Activated effector memory CD4-positive, alpha-beta T cell treated with Interleukin-2 at 50 U/mL for 16 hours (primary cell): Measurements from ENCODE around the gene NFATC2.

Experiments used
- DNase-seq: peaks from one replicate; pipeline ENCODE4 v3.0.0-alpha.2; 2020

NFATC2 gene

DNA sequence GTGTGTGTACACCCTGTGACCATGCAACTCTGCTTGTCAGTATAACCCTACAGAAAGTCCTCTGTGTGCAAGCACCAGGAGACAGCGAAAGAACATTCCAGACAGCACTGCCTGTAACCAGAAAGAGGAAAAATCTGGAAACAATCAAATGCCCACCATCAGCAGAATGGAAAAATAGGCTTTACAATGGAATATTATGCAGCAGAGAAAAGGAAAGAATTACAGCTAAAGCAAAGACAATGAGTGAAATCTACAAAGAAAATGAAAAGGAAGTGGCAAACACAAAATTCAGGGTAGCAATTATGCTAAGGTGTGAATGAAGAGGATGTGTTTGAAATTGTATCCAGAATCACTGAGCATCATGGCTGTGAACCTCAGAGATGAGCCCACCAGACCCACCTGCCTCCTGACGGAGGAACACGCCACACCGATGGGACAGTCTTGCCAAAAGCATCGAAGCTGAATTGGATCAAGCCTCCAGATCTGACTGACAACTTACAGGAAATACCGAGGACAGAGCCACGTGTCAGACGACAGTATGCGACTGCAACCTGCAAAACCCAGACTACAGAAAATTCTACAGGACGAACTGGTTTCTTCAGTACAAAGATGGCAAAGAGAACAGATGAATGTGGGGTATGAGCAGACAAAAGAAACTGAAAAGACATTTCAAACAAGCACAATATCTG, 133.2 kb downstream of the NFATC2 start:
- no peak for DNase-seq

DNA sequence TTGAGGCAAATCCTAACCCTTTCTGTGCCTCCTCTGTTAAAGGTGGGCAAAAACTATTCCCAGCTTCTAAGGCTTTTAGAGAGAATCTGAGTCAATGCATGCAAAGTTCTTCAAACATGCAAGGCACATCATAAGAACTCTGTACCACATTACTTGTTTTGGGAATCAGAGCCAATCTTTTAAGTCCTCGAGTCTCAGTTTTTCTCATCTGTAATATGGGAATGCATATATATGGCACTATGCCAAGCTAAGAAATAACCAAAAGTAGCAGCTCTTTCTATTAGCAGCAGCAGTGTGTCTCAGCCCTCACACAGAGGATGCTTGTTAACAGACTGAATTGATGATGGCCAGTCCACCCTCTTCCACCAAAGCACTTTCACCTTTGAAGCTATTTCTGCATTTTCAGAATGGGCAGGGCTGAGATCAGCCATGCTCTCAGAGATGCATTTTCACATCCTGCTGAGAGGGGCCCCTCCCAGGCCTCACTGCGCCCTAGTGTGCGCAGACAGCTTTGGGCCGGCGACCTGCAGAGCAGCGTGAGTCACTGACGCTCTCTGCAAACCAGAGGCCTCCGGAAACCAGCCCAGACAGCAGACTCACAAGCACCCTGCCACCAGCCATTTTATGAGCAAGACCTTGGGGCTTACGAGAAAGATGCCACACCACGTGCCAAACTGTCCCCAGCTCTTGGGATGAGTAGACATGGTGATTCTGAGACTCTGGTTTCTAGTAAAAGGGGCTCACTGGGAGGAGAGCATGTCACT, 138.0 kb downstream of the NFATC2 start:
- peak; percentile 88 for DNase-seq

DNA sequence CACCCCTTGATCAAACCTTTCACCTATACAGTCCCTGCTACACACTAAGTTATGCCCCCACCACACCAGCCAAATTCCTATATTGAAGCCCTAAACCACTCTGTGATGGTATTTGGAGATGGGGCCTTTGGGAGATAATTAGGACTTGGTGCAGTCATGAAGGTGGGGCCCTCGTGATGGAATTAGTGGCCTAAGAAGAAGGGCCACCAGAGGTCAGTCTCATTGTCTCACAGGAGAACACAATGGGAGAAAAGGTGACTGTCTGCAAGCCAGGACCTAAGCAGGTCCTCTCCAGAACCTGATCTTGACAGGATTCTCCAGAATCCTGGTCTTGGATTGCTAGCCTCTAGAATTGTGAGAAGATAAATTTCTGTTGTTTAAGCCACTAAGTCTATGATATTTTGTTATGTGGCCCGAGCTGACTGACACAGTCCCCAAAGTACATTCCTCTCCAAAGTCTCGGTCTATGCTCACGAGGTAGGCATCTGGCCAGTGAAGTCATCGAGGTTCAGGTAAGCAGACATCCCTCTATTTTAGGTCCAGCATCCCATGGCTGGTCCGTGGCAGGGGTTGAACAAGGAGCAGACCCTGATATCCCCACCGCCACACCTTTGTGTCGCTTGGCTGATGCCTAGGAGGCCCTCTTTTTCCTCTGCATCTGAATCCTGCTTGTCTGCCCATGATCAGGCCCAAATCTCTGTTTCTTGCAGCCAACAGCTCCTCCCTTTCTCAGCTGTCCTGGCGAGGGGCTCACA, 138.9 kb downstream of the NFATC2 start:
- no peak for DNase-seq

- peak; percentile 47 for DNase-seq
These were observed 140.3 kb downstream of the NFATC2 start for GRCh38 chr20:51402201-51402600.

- DNase-seq = no peak
These were observed 141.0 kb downstream of the NFATC2 start for GRCh38 chr20:51401496-51401895.

GRCh38 chr20:51400051-51400926, 142.2 kb downstream of the NFATC2 start:
- peak; percentile 65 for DNase-seq

GRCh38 chr20:51399006-51399890, 143.3 kb downstream of the NFATC2 start:
- no peak for DNase-seq

- no peak for DNase-seq
These were observed 144.0 kb downstream of the NFATC2 start for GRCh38 chr20:51398552-51398951.

DNA sequence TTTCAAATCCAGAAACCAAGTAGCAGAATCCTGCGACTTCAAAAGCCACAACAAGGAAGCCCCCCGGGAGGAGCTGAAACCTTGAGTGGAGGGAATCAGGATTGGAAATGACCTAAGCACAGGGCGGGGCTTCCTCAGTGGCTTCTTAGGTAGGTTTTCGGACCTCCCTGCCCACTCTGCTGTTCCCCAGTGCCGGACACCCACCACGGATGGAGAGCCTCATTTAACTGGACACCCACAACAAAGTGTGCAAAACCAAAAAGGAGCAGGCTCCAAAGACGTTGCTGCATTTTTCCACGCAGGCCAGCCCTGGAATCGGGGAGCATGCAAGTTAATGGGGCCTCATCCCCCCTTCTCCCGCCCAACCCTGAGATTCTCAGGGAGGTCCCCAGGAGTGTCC, 144.4 kb downstream of the NFATC2 start:
- DNase-seq = no peak

DNA sequence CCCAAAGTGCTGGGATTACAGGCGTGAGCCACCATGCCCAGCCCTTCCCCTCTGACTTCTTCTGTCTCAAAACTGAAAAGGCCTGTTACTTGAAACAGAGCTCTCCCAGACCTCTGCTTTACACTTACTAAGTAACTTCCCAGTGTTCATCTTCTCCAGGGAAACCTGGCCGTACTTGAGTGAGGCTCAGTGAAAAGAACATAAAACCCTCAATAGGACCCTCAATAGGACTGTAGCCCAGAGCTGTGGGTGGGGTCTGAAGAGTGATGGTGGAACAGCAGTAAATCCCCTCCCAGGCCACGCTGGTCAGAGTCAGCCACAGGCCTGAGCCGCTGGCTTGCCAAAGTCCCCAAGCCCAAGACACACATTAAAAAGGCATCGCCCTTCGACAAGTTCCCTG, 145.4 kb downstream of the NFATC2 start:
- no peak for DNase-seq

- no peak for DNase-seq
These were observed 146.1 kb downstream of the NFATC2 start for GRCh38 chr20:51396365-51396909.

- DNase-seq = no peak
These were observed 147.8 kb downstream of the NFATC2 start for GRCh38 chr20:51394706-51395105.

- DNase-seq = no peak
These were observed 148.9 kb downstream of the NFATC2 start for GRCh38 chr20:51393571-51393970.

GRCh38 chr20:51392614-51393186, 149.8 kb downstream of the NFATC2 start:
- DNase-seq = no peak

- DNase-seq = no peak
These were observed 150.6 kb downstream of the NFATC2 start for GRCh38 chr20:51391926-51392325.

GRCh38 chr20:51389543-51390264, 152.8 kb downstream of the NFATC2 start:
- DNase-seq = no peak

GRCh38 chr20:51388756-51389542, 153.6 kb downstream of the NFATC2 start:
- no peak for DNase-seq

DNA sequence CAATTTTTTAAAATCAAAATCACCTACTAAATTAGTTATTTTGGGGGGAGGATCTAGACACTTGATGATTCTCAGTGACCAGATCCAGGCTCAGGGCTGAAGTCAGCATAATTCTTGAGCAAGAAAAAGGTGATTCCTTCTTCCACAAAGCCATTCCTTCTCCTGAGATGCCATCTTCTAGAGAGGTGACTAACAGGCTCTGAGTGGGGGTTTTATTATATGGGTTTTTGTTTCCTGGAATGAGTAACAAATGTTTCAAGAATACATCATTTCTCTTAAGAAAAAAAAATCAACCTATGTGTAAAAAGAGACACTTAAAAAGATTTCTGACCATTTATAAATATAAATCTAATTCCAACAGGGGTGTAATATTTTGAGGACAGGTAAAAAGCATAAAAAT, 154.3 kb downstream of the NFATC2 start:
- DNase-seq = no peak

DNA sequence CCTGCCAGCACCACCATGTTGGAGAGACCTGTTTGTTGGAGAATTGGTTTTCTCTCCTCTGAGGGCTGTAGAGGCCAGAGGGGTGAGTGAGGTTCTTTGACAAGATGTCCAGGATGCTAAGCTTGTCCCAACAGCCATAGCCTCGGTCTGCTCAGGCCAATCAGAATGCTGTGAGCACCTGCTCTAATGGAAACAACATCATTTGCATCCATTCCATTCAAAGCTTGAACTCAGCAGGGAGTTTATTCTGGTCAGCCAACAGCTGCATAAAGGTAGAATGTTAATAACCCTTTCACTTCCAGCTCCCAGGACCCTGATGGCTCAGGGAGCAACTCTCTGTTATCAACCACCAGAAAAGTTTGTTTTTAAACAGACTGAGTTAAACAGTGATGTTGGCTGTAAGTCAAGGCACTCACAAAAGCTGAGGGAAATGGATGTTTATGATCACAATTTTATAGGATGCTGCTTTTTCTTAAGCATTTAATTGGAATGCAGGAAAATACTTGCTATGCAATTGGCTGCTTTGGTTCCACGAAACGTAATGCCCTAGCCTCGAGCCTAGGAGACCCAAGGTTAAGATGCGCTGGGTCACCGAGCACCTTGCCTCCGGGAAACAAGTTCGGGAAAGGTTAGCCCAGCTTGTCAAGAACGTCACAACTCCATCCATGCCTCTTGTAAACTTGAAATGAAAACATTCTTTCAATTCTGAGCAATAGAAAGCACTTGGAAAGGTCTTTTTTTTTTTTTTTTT, 155.2 kb downstream of the NFATC2 start:
- no peak for DNase-seq
